Liver (tissue), 9 donors: ENCODE results near the gene PSPC1. TPM values are rescaled to one million over a fixed set of nuclear protein-coding genes. Genes with fewer than 3 reads are reported as not detected.

ENCODE experiments used
- DNase-seq: peaks from one replicate; pipeline ENCODE4 v3.0.0-alpha.2; 2017; ENCODE audit warnings: low spot score
- H3K27ac ChIP-seq, 2 donors: one replicate each; pipeline ENCODE4 v1.7.0; 2013; ENCODE audit warnings: inconsistent platforms in 2 of 2, low read length in 2 of 2, control low read depth in 1 of 2, low read depth in 1 of 2, mild to moderate bottlenecking in 1 of 2
- H3K27me3 ChIP-seq, 4 donors: one replicate each; pipeline versions ENCODE4 v1.6.1 to v1.7.0; 2013; ENCODE audit warnings: low read length in 3 of 4, inconsistent platforms in 1 of 4, mild to moderate bottlenecking in 1 of 4, moderate library complexity in 1 of 4; ENCODE audit not compliant: control insufficient read depth in 4 of 4, insufficient read depth in 4 of 4
- H3K36me3 ChIP-seq, 4 donors: one replicate each; pipeline versions ENCODE4 v1.6.1 to v1.7.0; 2013; ENCODE audit warnings: low read length in 3 of 4, mild to moderate bottlenecking in 3 of 4, low read depth in 1 of 4, moderate library complexity in 1 of 4; ENCODE audit not compliant: control insufficient read depth in 4 of 4, insufficient read depth in 3 of 4
- H3K4me1 ChIP-seq, 4 donors: one replicate each; pipeline versions ENCODE4 v1.6.1 to v1.7.0; 2013; ENCODE audit warnings: low read length in 3 of 4, mild to moderate bottlenecking in 3 of 4, moderate library complexity in 1 of 4; ENCODE audit not compliant: control insufficient read depth in 4 of 4, insufficient read depth in 4 of 4
- H3K4me3 ChIP-seq, 3 donors: one replicate each; pipeline versions ENCODE4 v1.6.1 to v1.7.0; 2013; ENCODE audit warnings: low read length in 3 of 3, control low read depth in 1 of 3, low read depth in 1 of 3, mild to moderate bottlenecking in 1 of 3
- H3K9ac ChIP-seq, 2 donors: one replicate each; pipeline ENCODE4 v1.7.0; 2013; ENCODE audit warnings: low read length in 2 of 2, mild to moderate bottlenecking in 2 of 2, moderate library complexity in 2 of 2, control low read depth in 1 of 2, low read depth in 1 of 2
- H3K9me3 ChIP-seq, 4 donors: one replicate each; pipeline versions ENCODE4 v1.6.1 to v1.7.0; 2013; ENCODE audit warnings: low read length in 3 of 4; ENCODE audit not compliant: control insufficient read depth in 4 of 4
- ATF3 ChIP-seq: IDR thresholded peaks from 2 replicates; pipeline ENCODE4 v1.6.1; 2016; ENCODE audit warnings: antibody characterized with exemption
- EGR1 ChIP-seq, 2 donors: IDR thresholded peaks; 2 replicates each; pipeline ENCODE4 v1.6.1; 2016 to 2018; ENCODE audit warnings: antibody characterized with exemption in 2 of 2, low read depth in 2 of 2
- FOXA2 ChIP-seq: IDR thresholded peaks from 2 replicates; pipeline ENCODE4 v1.6.1; 2016; ENCODE audit warnings: antibody characterized with exemption
- GABPA ChIP-seq, 2 donors: IDR thresholded peaks in 1 of 2; conservative IDR thresholded peaks in 1 of 2; 2 replicates each; pipeline ENCODE4 v1.6.1; 2016; ENCODE audit warnings: antibody characterized with exemption in 2 of 2, mild to moderate bottlenecking in 1 of 2, moderate library complexity in 1 of 2
- HNF4A ChIP-seq, 2 donors: conservative IDR thresholded peaks; 2 replicates each; pipeline ENCODE4 v1.6.1; 2016; ENCODE audit warnings: antibody characterized with exemption in 2 of 2, mild to moderate bottlenecking in 2 of 2
- JUND ChIP-seq, 2 donors: IDR thresholded peaks; 2 replicates each; pipeline ENCODE4 v1.6.1; 2016; ENCODE audit warnings: antibody characterized with exemption in 2 of 2
- MAX ChIP-seq: IDR thresholded peaks from 2 replicates; pipeline ENCODE4 v1.6.1; 2016; ENCODE audit warnings: antibody characterized with exemption
- NR2F2 ChIP-seq: IDR thresholded peaks from 2 replicates; pipeline ENCODE4 v1.6.1; 2016; ENCODE audit warnings: antibody characterized with exemption
- RAD21 ChIP-seq, 2 donors: IDR thresholded peaks; 2 replicates each; pipeline ENCODE4 v1.6.1; 2016; ENCODE audit warnings: antibody characterized with exemption in 2 of 2, mild to moderate bottlenecking in 2 of 2
- REST ChIP-seq: IDR thresholded peaks from 2 replicates; pipeline ENCODE4 v1.6.1; 2016; ENCODE audit warnings: antibody characterized with exemption, mild to moderate bottlenecking
- SP1 ChIP-seq: IDR thresholded peaks from 2 replicates; pipeline ENCODE4 v1.6.1; 2018; ENCODE audit warnings: antibody characterized with exemption, mild to moderate bottlenecking
- TAF1 ChIP-seq: conservative IDR thresholded peaks from 2 replicates; pipeline ENCODE4 v1.6.1; 2016; ENCODE audit warnings: antibody characterized with exemption, mild to moderate bottlenecking
- YY1 ChIP-seq: IDR thresholded peaks from 2 replicates; pipeline ENCODE4 v1.6.1; 2016; ENCODE audit warnings: antibody characterized with exemption, mild to moderate bottlenecking
- ZBTB33 ChIP-seq: IDR thresholded peaks from 2 replicates; pipeline ENCODE4 v1.6.1; 2016; ENCODE audit warnings: antibody characterized with exemption
- WGBS: extraction: QIAGEN DNeasy Blood & Tissue Kit; methylation state at CpG from one replicate; pipeline ENCODE4 v1.1.7; 2013; 5-methylcytosine and 5-hydroxymethylcytosine counted together
- polyA plus RNA-seq, 2 donors: library from polyadenylated mRNA; stranded (reverse) in 1 of 2; unstranded in 1 of 2; fragments of 200-250 nt in 1 of 2; fragments of >200 nt in 1 of 2; fragmentation: Nextera tagmentation in 1 of 2; extraction: Ambion mirVana in 1 of 2; gene quantifications; one replicate each; pipeline versions ENCODE4 v1.2.1 to v1.2.3, GENCODE V29; 2013 to 2015
- total RNA-seq, 2 donors: library from RNA; depleted of rRNA; stranded (reverse); fragments of >200 nt; gene quantifications; one replicate each; pipeline ENCODE4 v1.2.3, GENCODE V29; 2014
- donor health status: healthy.
- donor health status: healthy.
- donor health status: healthy.
- donor health status: healthy.
- donor health status: healthy.

PSPC1 gene
- total and polyA plus RNA-seq, 4 donors = 7.8 to 38.2 (median 20.1) TPM

GRCh38 chr13:19795956-19796355, 13.2 kb upstream of the PSPC1 start:
- H3K9me3 ChIP-seq = no peaks in the 10 kb centered on the region
- no peaks in the 10 kb centered on the region for H3K27me3 ChIP-seq
- no peaks in the 10 kb centered on the region for H3K36me3 ChIP-seq
- H3K4me3 ChIP-seq = no peak overlapping the region
- no peaks in the 10 kb centered on the region for H3K4me1 ChIP-seq
- WGBS = 96% methylated on average over 7 of the region's 7 CpGs
- TF ChIP-seq GABPA (IDR thresholded peaks at IDR 0.05 in 1 of 2, conservative IDR thresholded peaks at IDR 0.05 in 1 of 2) = no peak
- no peak for TF ChIP-seq YY1
- no peak overlapping the region for H3K27ac ChIP-seq
- no peak overlapping the region for H3K9ac ChIP-seq
- DNase-seq = no peak

- Histone ChIP-seq H3K9me3 (no peaks in the 10 kb centered on the region), H3K9ac (no peak overlapping the region), H3K27me3 (no peaks in the 10 kb centered on the region), H3K27ac (no peak overlapping the region), H3K36me3 (no peaks in the 10 kb centered on the region), H3K4me1 (no peaks in the 10 kb centered on the region), H3K4me3 (no peak overlapping the region)
- DNase-seq = no peak
- 93% methylated on average over 4 of the region's 4 CpGs for WGBS
- TF ChIP-seq FOXA2 (no peak), HNF4A (conservative IDR thresholded peaks at IDR 0.05) (no peak), YY1 (no peak), SP1 (no peak), JUND (IDR thresholded peaks at IDR 0.05) (no peak), NR2F2 (no peak), ATF3 (no peak), REST (no peak), TAF1 (no peak), MAX (no peak)
These were observed 11.9 kb upstream of the PSPC1 start for GRCh38 chr13:19794631-19795030.

- DNase-seq = no peak
- no peak overlapping the region for H3K27ac ChIP-seq
- no peak overlapping the region for H3K4me3 ChIP-seq
- H3K36me3 ChIP-seq = no peaks in the 10 kb centered on the region
- H3K9me3 ChIP-seq = no peaks in the 10 kb centered on the region
- no peak overlapping the region for H3K9ac ChIP-seq
- no peaks in the 10 kb centered on the region for H3K27me3 ChIP-seq
- H3K4me1 ChIP-seq = no peaks in the 10 kb centered on the region
- 94% methylated on average over 7 of the region's 7 CpGs for WGBS
- no peak for TF ChIP-seq GABPA (IDR thresholded peaks at IDR 0.05 in 1 of 2, conservative IDR thresholded peaks at IDR 0.05 in 1 of 2)
- TF ChIP-seq TAF1 = no peak
- TF ChIP-seq REST = no peak
- no peak for TF ChIP-seq FOXA2
- TF ChIP-seq NR2F2 = no peak
- TF ChIP-seq YY1 = no peak
- TF ChIP-seq ZBTB33 = no peak
- TF ChIP-seq ATF3 = no peak
- no peak for TF ChIP-seq SP1
- no peak for TF ChIP-seq EGR1 (IDR thresholded peaks at IDR 0.05; ENCODE audit: low read depth in 2 of 2)
- no peak for TF ChIP-seq HNF4A (conservative IDR thresholded peaks at IDR 0.05)
- no peak for TF ChIP-seq RAD21 (IDR thresholded peaks at IDR 0.05)
- no peak for TF ChIP-seq MAX
These were observed 9.3 kb upstream of the PSPC1 start for GRCh38 chr13:19791953-19792537.
